GM12874 (cell line): ENCODE results near the gene ACOD1.

Experiments used
- CTCF ChIP-seq: IDR thresholded peaks from 2 replicates; pipeline ENCODE4 v1.5.1; 2011; ENCODE audit warnings: low read depth, mild to moderate bottlenecking, control low read depth, low read length, moderate library complexity; ENCODE audit not compliant: insufficient read depth

ACOD1 gene

GRCh38 chr13:76927955-76928354 is 20.4 kb upstream of the ACOD1 start:
- no peak for TF ChIP-seq CTCF

- no peak for TF ChIP-seq CTCF
Measured at GRCh38 chr13:76928456-76928855, 19.9 kb upstream of the ACOD1 start.

GRCh38 chr13:76929320-76929719 is 19.0 kb upstream of the ACOD1 start:
- no peak for TF ChIP-seq CTCF

- no peak for TF ChIP-seq CTCF
Measured at GRCh38 chr13:76929851-76930374, 18.4 kb upstream of the ACOD1 start.

GRCh38 chr13:76932076-76932475 is 16.2 kb upstream of the ACOD1 start:
- no peak for TF ChIP-seq CTCF

GRCh38 chr13:76934671-76935070 is 13.6 kb upstream of the ACOD1 start:
- TF ChIP-seq CTCF, result no peak

GRCh38 chr13:76936763-76937162 is 11.5 kb upstream of the ACOD1 start:
- no peak for TF ChIP-seq CTCF
